CD4-positive, alpha-beta T cell treated with Interleukin-12 subunit alpha and Interleukin-12 subunit beta, for 1 hour (primary cell): ENCODE data around the gene PI4KA.
"Not testable (repeated sequence)": the region's sequence is repeated elsewhere in the genome, so short reads cannot be mapped to it uniquely, and the experiment has no call there.

Source experiments
- DNase-seq: peaks from one replicate; pipeline ENCODE4 v3.0.0-alpha.2; 2020

The PI4KA gene

DNA sequence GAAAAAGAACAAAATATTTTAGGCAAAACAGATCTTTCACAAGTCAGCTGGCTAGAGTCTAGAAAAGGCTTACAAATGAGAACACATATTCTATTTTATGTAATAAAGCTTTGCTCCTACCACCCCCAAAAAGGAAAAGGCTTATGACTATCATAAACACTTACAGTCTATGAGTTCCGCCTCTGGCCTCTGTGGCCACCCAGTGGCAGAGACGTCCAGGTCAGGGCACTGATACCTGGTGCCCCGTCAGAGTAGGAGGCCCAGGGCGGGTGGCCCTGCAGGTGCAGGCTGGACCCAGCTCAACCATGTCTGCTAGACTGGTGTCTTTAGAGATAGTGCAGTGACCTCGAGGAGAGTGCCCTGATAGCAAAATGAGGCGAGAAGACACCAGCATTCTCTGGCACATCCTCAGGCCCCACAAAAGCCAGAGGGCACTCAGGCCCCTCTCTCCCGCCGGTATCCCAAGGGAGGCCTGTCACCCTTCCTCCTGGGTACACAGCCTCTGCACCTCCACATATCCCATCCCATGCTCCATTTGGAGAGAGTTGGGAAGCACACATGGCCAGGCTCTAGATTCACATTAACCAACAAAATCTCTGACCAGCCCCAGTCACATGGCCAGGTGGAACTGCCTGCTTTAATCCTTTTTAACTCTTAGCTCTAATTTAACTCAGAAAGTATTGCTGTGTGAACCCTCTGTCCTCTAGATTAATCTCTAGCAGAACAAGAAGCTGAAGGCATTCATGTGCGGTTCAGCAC lies 112.0 kb downstream of the PI4KA start:
- no peak for DNase-seq

DNA sequence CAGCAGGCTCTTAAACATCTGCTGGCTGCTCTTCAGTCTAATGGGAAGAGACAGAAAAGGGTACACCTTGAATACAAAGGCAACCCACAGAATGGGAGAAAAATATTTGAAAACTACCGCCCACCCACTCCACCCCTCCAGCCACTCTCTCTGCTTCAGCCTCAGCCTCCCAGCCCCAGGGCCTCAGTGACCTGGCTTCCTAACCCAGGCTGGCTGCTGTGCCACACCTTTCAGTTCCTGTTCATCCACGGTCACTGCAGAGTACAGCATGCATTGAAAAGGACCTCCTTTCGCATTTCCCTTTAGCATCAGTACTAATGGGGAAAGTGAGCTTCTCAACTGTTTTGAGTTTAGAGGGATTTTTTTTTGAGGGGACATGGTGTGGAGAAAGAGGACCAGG lies 113.5 kb downstream of the PI4KA start:
- no peak for DNase-seq

DNA sequence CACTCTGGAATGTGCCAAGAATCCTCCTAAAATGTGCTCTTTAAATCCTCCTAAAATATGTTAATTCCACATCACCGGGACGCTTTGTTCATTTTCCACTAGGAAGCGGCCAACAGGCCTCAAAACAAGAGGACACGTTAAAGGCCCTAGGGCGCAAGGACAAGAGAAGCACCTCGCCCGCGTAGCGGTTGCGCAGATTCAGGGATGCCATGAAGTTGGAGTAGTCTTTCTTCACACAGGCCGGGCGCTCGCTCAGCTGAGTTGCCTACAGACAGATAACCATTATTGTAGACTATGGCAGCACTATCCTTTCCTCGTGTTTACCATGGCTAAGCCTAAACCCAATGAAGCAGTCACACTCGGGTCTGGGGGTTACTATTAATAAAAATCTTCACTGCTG lies 114.2 kb downstream of the PI4KA start:
- no peak for DNase-seq

DNA sequence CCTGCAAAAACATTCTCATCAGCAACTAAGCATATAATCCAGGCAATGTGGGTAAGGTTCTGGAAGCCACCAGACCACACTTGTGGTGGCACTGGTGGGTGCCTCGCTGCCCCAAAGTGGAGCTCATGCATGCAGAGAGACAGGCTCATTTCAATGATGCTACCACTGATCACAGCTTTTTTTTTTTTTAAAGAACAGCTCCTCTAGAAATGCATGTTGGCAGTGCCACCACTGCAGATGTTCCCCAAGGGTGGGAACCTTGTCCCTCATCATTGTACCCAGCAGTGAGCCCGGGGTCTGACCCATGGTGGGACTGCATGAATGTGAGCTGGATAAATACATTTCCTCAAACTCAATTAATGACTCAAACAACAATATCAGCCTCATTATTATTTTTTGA lies 115.8 kb downstream of the PI4KA start:
- DNase-seq: no peak

DNA sequence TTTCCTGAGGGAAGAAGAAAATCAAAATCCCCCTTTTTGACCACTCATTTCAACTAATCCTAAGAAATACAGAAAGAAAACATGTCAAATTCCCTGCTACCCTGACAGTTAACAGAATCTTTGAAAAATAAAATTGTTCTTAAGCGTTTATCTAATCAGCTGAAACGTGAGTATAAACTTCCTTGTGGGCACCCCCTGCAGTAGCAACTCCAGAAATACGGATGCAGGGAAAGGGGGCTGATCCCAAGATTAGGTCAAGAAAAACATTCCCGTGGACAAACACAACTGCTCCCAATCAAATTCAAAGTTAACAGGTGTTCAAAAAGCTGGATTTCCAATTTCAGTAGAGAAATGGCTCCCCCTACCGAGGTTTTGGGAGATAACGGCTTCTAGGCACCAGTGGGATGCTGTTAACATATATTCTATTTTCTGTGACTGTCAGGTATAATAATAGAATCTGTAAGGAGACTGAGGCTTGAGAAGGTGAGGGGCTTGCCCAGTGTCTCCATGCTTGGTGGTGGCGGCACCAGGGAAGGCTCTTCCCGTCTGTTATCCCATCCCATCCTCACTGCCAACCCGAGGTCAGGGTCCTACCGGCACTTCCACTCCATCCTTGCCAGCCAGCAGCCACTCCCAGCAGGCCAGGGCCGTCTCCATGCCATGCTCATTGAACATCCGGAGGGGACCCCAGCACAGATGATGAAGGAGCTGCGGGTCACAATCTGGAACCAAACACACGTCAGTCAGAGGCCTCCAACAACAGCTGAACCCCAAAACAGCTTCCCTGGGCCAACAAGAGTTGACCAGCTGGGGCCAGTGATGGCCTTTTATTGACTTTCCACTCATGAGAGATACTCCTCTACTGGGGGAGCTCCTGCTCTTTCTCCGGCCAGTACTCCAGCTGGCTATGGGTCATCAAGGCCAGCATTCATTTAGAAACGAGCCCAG lies 116.7 kb downstream of the PI4KA start:
- peak; percentile 56 for DNase-seq

DNA sequence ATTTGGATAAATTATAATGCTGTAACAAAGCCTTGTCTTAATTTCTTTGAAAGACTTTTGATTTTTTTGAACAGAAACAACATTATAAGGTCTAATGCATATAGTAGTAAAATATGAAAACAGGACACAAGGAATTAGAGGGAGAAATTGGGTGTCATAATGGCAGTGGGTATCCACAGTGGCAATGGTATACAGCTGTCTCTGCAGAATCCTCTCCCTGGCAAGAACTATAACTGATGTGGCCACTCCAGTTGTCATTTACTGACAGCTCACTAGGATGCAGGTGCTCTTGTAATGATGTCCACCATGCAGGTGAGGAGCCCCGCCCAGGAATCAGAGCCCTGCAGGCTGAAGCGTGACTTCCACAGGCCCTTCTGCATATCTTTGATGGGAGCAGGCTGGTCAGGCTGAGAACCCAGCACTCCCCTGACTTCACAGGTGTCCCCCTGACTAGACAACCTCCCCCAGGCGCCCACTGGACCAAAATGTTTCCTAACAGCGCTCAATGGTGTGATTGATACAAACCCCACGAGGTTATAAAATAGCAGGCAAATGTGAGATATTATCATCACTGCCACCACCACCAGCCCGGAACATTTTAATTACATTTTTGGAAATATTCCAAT lies 117.5 kb downstream of the PI4KA start:
- DNase-seq: no peak

DNA sequence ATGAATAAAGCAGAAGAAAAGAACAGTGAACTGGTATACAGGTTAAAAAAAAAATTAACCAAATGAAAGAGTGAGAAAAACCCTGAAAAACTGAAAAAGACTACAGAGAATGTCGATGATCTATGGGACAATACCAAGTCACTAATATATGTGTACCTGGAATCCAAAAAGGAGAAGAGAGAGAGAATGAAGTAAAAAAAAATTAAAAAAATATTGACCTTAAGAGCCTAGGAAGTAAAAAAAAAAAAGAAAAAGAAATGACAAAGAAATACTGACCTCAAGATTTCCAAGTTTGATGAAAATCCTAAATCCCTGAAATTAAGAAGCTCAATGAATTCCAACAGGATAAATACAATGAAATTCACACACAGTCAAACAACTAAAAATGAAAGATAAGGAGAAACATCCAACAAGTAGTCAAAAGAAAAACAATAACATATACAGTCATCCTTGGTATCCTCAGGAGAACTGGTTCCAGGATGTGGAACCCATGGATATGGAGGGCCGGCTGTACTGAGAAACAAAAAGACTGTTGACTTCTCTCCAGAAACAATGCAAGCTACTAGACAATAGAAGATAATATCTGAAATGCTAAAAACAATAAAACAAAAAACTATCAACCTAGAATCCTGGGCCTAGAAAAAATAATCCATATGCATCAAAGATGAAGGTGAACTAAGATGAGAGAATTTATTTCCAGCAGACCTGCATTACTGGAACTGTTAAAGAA lies 118.2 kb downstream of the PI4KA start:
- DNase-seq: no peak

DNA sequence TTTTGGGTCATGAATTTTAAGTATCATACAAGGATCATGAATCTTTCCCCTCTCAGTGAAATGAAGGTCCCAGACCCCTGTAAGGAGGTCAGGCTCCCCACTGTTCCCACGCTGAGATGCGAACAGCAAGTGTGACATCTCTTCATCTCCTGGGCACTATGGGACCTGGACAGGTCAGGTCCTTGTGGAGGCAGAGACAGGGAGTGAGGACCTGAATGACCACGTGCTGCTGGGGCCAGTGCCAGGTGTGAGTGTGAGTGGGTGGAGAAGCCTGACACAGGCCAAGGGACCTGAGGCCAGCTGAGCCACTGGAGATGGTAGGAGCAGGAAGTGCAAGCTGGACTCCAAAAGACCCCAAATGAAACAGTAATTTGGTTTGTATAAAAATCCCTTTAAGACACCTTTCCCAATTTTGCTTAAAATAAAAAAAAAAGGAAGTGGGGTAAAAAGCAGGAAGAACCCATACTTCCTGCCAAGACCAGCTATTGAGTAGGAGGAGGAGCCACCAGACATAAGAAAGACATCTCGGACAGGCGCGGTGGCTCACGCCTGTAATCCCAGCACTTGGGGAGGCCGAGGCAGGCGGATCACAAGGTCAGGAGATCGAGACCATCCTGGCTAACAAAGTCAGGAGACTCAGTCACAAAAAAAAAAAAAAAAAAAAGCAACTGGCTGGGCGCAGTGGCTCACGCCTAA lies 120.1 kb downstream of the PI4KA start:
- no peak for DNase-seq

DNA sequence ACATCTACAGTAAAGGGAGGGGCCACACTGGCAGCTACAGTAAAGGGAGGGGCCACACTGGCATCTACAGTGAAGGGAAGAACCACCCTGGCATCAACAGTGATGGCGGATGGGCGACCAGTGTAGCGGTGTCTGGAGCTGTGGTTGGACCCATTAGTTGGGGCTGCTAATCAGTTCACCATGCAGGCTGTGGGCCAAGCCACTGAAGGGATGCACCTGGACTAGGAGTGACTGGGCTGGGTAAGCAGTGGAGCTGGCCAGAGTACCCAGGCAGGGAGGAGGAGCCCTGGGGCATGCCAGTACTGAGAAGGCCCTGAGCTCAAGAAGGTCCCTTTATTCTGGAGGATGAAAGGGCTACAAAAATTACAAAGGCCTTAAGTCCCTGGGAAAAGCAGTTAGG lies 121.7 kb downstream of the PI4KA start:
- DNase-seq: not testable (repeated sequence)

DNA sequence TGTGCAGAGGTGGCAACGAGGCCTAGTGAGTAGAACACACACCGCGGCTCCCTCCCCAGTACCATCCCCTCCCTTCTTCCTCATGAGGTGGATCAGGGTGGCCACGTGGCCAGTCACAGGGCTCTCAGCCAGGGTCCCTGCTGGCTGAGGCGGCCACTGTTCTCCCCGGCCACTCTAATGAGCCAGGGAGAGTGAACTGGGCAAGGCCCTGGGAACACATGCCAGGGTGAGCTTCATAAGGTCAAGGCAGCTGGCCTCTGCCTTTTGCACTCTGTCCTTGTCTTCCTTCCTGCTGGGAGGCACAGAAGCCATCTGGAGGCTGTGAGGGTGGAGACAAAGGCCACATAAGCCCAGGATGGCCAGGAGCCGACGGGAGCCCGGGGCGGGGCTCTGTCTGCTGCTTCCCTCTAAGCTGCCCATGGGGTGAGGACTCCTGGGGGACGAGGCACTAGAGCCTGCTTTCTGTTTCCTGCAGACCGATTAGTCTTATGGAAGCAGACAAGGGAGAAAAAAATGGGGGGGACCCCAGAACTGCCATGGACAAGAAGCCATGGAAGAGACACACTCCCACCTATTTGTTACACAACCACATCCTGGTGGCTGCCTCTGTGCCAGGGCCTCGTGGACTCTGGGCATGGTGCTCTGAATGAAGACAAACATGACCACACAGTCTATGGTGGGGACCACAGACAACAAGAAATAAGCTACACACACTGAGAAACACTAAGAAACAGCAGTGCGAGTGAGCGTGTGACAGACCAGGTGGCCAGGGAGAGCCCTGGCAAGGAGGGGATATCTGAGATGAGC lies 123.1 kb downstream of the PI4KA start:
- DNase-seq: not testable (repeated sequence)

DNA sequence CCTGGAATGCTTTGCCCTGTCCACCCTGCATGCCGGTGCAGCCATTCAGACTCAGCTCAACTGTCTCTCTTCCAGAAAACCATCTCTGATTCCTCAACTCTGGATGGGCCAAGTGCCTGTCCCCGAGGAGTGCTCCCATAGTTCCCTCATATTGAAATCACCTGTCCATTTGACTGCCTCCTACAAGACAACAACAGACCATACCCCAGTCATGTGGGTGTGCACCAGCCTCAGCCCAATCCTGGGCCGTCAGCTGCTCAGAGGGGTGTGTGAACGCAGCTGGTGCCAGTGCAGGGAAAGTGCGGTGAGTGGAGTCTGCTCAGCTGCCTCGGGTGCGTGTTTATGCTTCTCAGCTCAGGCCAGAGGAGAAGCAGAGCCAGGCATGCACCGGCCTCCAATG lies 126.2 kb downstream of the PI4KA start:
- DNase-seq: not testable (repeated sequence)

DNA sequence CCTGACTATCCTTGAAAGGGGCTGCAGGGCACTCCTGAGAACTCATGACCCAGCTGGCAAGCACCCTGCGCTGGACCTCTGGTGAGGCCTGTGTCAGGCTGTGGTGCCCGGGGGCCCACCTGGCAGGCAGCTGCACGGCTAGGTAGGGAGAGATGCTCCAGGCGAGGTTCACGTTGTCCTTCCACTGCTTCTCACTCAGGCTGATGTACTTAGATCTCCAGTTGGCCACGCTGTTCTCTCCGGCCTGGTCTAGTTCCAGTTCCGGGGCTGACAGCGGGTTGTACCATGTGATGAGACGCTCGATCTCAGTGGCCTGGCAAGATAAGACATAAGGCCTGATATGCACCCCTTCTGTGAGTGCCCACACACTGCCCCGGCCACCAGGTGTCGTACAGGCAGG lies 129.4 kb downstream of the PI4KA start:
- DNase-seq: no peak

DNA sequence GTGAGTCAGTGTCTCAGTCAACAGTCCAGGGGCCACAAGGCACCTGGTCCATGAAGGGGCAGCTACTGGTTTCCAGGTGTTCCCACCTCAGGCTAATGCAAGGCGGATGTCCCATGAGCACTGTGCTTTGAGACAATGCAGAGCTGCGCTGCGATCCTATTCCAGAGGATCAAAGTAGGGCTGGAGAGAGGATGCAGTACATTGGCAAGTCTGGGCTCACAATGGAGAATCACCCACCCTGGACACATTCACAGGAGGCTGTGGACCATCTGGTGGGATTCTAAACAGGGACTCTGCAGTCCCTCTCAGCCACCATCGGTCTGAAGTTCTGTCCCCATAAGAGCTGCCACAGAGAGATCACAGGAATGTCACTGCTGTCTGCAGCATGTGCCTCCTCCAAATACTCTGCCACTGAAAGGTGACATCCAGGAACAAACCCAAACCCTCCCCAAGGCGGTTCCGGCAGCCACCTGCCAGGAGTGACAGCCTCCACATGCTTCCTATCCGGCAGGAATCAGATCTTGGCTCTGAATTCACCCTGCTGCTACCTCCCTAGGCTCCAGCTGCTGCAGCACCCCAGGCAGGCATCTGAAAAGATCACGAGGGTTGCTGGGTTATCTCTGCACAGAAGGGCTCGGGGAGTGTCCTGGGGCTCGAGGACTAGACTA lies 130.0 kb downstream of the PI4KA start:
- DNase-seq: no peak

DNA sequence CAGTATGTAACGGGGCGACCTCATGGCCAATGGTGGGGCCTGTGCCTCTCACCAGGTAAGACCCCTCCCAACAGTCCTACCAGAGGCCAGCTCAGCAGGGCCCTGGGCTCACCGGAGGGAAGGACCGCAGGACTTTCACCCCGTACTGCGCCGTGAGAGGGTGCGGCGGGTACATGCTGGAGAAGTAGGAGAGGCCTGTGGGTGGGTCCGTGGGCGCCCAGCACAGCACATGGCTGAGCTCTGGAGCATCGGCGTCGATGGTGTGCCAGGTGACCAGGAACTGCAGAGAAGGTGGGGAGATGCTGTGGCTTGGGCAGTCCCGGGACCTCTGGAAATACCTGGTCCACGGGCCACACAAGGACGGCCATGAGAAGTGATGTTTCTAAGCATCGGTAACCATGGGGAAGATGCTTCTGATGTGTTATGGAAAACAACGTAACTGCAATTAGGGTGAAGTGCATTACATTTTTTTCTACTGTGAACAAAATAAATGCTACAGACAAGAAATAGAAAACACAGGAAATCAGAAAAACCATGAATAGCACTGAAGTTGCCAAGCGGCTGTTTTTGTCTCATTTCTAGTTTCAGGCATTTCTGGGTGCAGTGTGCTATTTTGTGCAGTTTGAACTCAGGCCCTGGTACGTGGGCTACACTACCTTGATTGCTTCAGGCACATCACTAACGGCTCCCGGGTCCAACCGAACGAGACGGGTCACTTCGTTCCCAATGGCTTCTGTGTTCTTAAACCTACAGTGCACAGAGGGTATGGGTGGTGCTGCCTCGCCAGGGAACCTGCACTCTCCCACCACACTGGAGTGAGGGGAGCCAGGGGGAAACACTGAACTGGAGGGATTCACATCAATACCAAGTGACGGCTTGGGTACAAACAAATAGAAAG lies 131.2 kb downstream of the PI4KA start:
- DNase-seq: no peak

DNA sequence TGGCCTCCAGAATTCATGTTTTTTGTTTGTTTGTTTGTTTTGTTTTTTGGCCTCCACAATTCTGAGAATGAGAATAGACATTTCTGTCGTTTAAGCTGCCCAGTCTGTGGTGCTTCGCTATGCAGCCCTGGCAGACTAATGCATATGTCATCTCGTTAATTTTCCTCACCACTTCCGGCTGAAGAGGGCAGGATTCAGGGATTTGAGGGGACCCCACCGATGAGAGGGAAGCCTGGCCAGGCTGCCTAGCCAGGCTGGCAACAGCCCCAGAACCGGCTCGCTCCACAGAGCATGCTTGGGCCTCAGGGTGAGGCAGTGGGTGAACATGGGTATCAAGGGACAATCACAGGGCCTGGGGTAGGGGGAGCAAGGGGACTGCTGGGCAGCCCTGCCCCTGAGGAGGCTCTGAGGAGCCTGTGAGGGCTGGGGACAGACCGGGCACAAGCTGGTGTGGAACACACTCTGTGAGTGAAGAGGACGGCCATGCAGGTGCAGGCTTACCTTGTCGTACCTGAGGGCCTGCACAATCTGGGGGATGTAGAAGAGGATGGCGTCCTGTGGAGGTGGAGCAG lies 132.5 kb downstream of the PI4KA start:
- DNase-seq: no peak

DNA sequence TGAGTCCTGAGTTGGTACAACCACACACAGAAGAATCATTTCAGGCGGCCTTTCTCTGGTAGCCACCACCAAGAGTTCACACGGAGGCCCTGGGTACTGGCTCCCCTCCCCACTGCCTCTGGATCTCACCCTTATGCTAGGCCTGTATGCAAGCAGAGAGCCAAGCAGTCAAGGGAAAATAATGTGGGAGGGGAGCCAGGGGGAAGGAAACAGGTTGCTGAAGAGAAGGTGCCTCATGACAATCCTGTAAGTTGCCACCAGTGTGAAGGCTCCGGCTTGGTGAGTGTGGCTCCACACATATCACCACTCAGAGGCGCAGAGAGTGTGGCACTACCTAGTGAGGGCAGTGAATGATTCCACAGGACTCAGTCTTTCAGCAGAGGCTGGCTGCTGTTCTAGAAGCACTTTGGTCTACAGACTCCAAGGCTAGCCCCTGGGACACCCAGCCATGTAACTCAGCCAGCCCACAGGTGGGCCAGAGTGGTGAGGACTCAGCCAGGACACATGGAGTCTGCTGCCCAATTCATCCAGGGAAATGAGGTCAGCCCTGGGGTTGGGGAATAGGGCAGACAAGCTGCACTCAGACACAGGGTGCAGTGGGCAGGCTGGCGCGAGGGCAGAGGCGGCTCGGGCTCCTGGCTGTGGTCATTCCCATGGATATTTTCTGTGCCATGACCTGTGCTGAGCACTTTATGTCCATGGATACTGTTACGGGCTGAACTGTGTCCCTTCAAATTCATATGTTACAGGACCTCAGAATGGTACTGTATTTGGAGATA lies 133.7 kb downstream of the PI4KA start:
- DNase-seq: no peak

DNA sequence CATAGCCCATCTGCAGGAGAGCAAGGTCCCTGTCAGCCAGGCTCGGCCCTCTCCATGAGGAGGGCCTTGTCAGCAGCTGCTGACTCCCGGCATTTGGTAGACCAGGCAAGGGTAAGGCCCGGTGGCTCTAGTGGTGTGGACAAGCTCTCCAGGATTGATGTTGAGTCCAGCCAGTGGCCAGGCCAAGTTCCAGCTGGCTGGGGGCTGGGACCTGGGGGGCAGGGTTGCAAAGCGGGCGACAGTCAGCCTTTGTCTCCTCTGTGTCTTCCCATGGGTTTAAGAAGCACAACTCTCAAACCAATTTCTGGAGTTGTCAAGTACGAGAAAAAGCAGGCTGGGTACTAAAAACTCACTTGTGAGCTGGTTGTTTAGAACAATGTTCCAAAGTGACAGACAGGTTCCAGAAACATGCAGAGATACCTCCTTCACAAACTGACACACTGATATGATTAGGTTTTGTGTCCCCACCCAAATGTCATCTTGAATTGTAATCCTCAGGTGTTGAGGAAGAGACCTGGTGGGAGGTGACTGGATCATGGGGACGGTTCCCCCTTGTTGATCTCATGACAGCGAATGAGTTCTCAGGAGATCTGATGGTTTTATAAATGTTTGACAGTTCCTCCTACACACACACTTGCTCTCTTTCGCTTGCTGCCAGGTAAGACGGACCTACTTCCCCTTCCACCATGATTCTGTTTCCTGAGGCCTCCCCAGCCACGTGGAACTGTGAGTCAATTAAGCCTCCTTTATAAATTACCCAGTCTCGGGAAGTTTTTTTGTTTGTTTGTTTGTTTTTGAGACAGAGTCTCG lies 137.0 kb downstream of the PI4KA start:
- DNase-seq: no peak
